GM13977 (cell line): Measurements from ENCODE around the gene MBLAC1.

Experiments
- DNase-seq: peaks from one replicate; pipeline ENCODE4 v3.0.0; 2012; ENCODE audit warnings: low spot score
- CTCF ChIP-seq: IDR thresholded peaks from 2 replicates; pipeline ENCODE4 v1.5.1; 2012; ENCODE audit warnings: mild to moderate bottlenecking, control low read depth; ENCODE audit not compliant: insufficient read depth; ENCODE audit errors: extremely low read depth, missing control alignments
- in situ Hi-C: fragments of 300-500 bp; cut with MboI; formaldehyde crosslinking; loops from one replicate; pipeline ENCODE4 v1.12.0; 2022; ENCODE audit warnings: low sequenced_read_pairs, low pct_unique_long_range_greater_than_20kb, mixed read lengths, inconsistent platforms; ENCODE audit not compliant: unreplicated experiment

MBLAC1 gene

GRCh38 chr7:100177045-100178001 is 50.6 kb downstream of the MBLAC1 start, which contains the start of the genes GPC2 and STAG3:
Gene GPC2 (minus strand): TSS chr7:100177381. CDS start chr7:100177199, 182 bp downstream.
Gene STAG3 (plus strand): TSS chr7:100177918. CDS start chr7:100180557, 2,639 bp downstream.
- no peak for TF ChIP-seq CTCF
- peak; percentile 98 for DNase-seq
- in situ Hi-C loops = no loop called here
